GM23248 (cell line): ENCODE data around the gene RGS9. TPM values are rescaled to one million over a fixed set of nuclear protein-coding genes. Genes with fewer than 3 reads are reported as not detected.

Source experiments
- DNase-seq: peaks from one replicate; pipeline ENCODE4 v3.0.0-alpha.2; 2015
- H2AFZ ChIP-seq: fragments of 200-600 bp; sonication (generic); 2 replicates; pipeline ENCODE4 v1.6.1; 2016; ENCODE audit warnings: antibody characterized with exemption
- H3F3A ChIP-seq: fragments of 200-600 bp; sonication (generic); 2 replicates; pipeline ENCODE4 v1.6.1; 2016; ENCODE audit warnings: mild to moderate bottlenecking, antibody characterized with exemption, mixed run types; ENCODE audit not compliant: insufficient read depth
- H3K27ac ChIP-seq: fragments of 200-600 bp; sonication (generic); 2 replicates; pipeline ENCODE4 v1.5.1; 2016; ENCODE audit warnings: mild to moderate bottlenecking
- H3K27me3 ChIP-seq: fragments of 200-600 bp; sonication (generic); replicated peaks from 2 replicates; pipeline ENCODE4 v1.6.1; 2016; ENCODE audit warnings: mild to moderate bottlenecking; ENCODE audit not compliant: insufficient read depth
- H3K36me3 ChIP-seq: fragments of 200-600 bp; sonication (generic); 2 replicates; pipeline ENCODE4 v1.6.1; 2016; ENCODE audit warnings: low read depth, mild to moderate bottlenecking
- H3K4me1 ChIP-seq: fragments of 200-600 bp; sonication (generic); 2 replicates; pipeline ENCODE4 v1.6.1; 2016; ENCODE audit warnings: mild to moderate bottlenecking; ENCODE audit not compliant: insufficient read depth
- H3K4me2 ChIP-seq: fragments of 200-600 bp; sonication (generic); one replicate; pipeline ENCODE4 v1.6.1; 2016; ENCODE audit warnings: mild to moderate bottlenecking; ENCODE audit not compliant: unreplicated experiment
- H3K4me3 ChIP-seq: fragments of 200-600 bp; sonication (generic); 2 replicates; pipeline ENCODE4 v1.5.1; 2016; ENCODE audit warnings: mild to moderate bottlenecking
- H3K79me2 ChIP-seq: fragments of 200-600 bp; sonication (generic); 2 replicates; pipeline ENCODE4 v1.6.1; 2016; ENCODE audit warnings: mild to moderate bottlenecking; ENCODE audit not compliant: insufficient read depth
- H3K9ac ChIP-seq: fragments of 200-600 bp; sonication (generic); 2 replicates; pipeline ENCODE4 v1.6.1; 2016; ENCODE audit warnings: mild to moderate bottlenecking
- H3K9me2 ChIP-seq: fragments of 200-600 bp; sonication (generic); 2 replicates; pipeline ENCODE4 v1.6.1; 2016; ENCODE audit warnings: mixed run types, mild to moderate bottlenecking, moderate library complexity; ENCODE audit not compliant: insufficient read depth
- H3K9me3 ChIP-seq: fragments of 200-600 bp; sonication (generic); one replicate; pipeline ENCODE4 v1.6.1; 2017; ENCODE audit warnings: low read depth
- H4K20me1 ChIP-seq: fragments of 200-600 bp; sonication (generic); 2 replicates; pipeline ENCODE4 v1.6.0; 2016; ENCODE audit not compliant: insufficient read depth
- EZH2 ChIP-seq: fragments of 200-600 bp; sonication (generic); IDR thresholded peaks from 2 replicates; pipeline ENCODE4 v1.6.1; 2018; ENCODE audit warnings: antibody characterized with exemption, mild to moderate bottlenecking; ENCODE audit not compliant: insufficient read depth, poor library complexity, severe bottlenecking
- EZH2phosphoT487 ChIP-seq: fragments of 200-600 bp; sonication (generic); IDR thresholded peaks from 2 replicates; pipeline ENCODE4 v1.6.1; 2018; ENCODE audit warnings: antibody characterized with exemption, moderate library complexity, mild to moderate bottlenecking, low read depth; ENCODE audit not compliant: insufficient read depth
- WGBS, 2 experiments: methylation state at CpG; one replicate each; pipeline ENCODE4 v1.1.6; 2015 to 2017; ENCODE audit warnings: low lambda C conversion rate in 2 of 2, low coverage in 1 of 2; ENCODE audit errors: missing lambda C conversion rate in 2 of 2; 5-methylcytosine and 5-hydroxymethylcytosine counted together
- in situ Hi-C: fragments of 300-500 bp; cut with MboI; formaldehyde crosslinking; loops from 2 replicates; pipeline ENCODE4 v1.15.0; 2020
- polyA plus RNA-seq: library from polyadenylated mRNA; unstranded; fragments of >200 nt; fragmentation: Nextera tagmentation; extraction: Ambion mirVana; gene quantifications from 2 replicates; pipeline ENCODE4 v1.2.1, GENCODE V29; 2016
- total RNA-seq: library from RNA; depleted of rRNA; stranded (reverse); fragments of >200 nt; shearing (Covaris generic); gene quantifications from 2 replicates; pipeline ENCODE4 v1.2.3, GENCODE V29; 2014

The RGS9 gene
- total and polyA plus RNA-seq, 2 experiments from 2014 or later: 0.43 TPM; not detected in 1

DNA sequence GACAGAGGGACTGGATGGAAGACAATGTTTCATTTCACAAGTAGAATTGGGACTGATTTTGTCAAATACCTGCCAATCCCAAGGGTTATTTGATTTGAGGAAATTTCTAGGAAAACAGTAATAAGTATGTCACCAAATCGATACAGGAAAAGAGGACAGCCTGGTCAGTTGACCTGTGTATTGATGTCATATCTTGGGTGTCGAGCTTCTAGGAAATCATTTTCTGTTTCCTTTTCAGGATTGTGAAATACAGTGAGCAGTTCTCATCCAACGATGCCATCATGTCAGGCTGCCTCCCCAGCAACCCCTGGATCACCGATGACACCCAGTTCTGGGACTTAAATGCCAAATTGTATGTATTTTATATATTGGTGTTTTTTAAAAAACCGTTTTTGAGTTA, 56.1 kb downstream of the RGS9 start:
- DNase-seq: no peak

DNA sequence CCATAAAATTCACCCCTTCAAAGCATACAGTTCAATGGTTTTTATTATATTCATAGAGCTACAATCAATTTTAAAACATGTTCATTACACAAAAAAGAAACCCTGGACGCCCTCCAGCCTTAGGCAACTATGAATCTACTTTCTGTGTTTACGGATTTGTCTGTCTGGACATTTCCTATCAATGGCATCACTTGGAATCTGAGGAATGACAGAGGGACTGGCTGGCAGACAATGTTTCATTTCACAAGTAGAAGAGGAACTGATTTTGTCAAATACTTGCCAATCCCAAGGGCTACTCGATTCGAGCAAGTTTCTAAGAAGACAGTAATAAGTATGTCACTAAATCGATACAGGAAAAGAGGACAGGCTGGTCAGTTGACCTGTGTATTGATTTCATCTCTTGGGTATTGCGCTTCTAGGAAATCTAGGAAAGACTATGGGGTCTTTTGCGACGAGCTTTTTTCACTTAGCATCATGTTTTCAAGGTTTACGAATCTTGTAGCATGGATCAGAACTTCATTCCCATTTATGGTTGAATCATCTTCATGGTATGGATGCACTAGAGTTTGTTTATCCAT, 56.6 kb downstream of the RGS9 start:
- 81 to 86% methylated on average over 9 of the region's 9 CpGs for WGBS, 2 experiments
- in situ Hi-C loops: no loop called here
- Histone ChIP-seq H3K9me2 (no peaks in the 10 kb centered on the region), H3K9ac (no peak overlapping the region), H3K4me2 (no peak overlapping the region), H4K20me1 (no peaks in the 10 kb centered on the region; the same call in 1 of the 2 replicates), H3K4me1 (peaks cover 16% of the 10 kb centered on the region), H3K27ac (no peak overlapping the region), H3K9me3 (no peaks in the 10 kb centered on the region), H3K4me3 (no peak overlapping the region), H3K36me3 (no peaks in the 10 kb centered on the region), H2AFZ (no peak overlapping the region), H3K79me2 (no peaks in the 10 kb centered on the region), H3F3A (peaks cover 25% of the 10 kb centered on the region), H3K27me3 (no peaks in the 10 kb centered on the region)
- DNase-seq: no peak
- TF ChIP-seq EZH2phosphoT487 (no peak), EZH2 (no peak)

More for the DNA sequence above, 56.1 kb downstream of the RGS9 start:
- Histone ChIP-seq H3K4me3 (no peak overlapping the region), H3K9ac (no peak overlapping the region), H3K4me1 (peaks cover 16% of the 10 kb centered on the region), H3K9me2 (no peaks in the 10 kb centered on the region), H3K27me3 (no peaks in the 10 kb centered on the region), H3F3A (peaks cover 25% of the 10 kb centered on the region), H2AFZ (no peak overlapping the region), H3K36me3 (no peaks in the 10 kb centered on the region), H4K20me1 (no peaks in the 10 kb centered on the region; the same call in 1 of the 2 replicates), H3K9me3 (no peaks in the 10 kb centered on the region), H3K79me2 (no peaks in the 10 kb centered on the region), H3K27ac (no peak overlapping the region), H3K4me2 (no peak overlapping the region)
- TF ChIP-seq EZH2phosphoT487: no peak
- TF ChIP-seq EZH2: no peak
- 79 to 83% methylated on average over 5 of the region's 5 CpGs for WGBS, 2 experiments
- in situ Hi-C loops: no loop called here

GRCh38 chr17:65194670-65195334, 57.6 kb downstream of the RGS9 start:
- WGBS, 2 experiments: 87 to 89% methylated on average over 9 of the region's 9 CpGs
- Histone ChIP-seq H3F3A (peaks cover 25% of the 10 kb centered on the region), H3K9me2 (no peaks in the 10 kb centered on the region), H3K9me3 (no peaks in the 10 kb centered on the region), H3K27me3 (no peaks in the 10 kb centered on the region), H3K4me3 (no peak overlapping the region), H3K79me2 (no peaks in the 10 kb centered on the region), H3K27ac (no peak overlapping the region), H3K9ac (no peak overlapping the region), H4K20me1 (no peaks in the 10 kb centered on the region; the same call in 1 of the 2 replicates), H3K4me2 (no peak overlapping the region), H3K4me1 (peaks cover 16% of the 10 kb centered on the region), H2AFZ (no peak overlapping the region), H3K36me3 (no peaks in the 10 kb centered on the region)
- TF ChIP-seq EZH2: no peak
- TF ChIP-seq EZH2phosphoT487: no peak
- no peak for DNase-seq
- in situ Hi-C loops: no loop called here

- Histone ChIP-seq H3K4me1 (peaks cover 16% of the 10 kb centered on the region), H3F3A (peaks cover 22% of the 10 kb centered on the region), H3K4me2 (no peak overlapping the region), H3K4me3 (no peak overlapping the region), H4K20me1 (no peaks in the 10 kb centered on the region), H3K79me2 (no peaks in the 10 kb centered on the region), H3K9me3 (no peaks in the 10 kb centered on the region), H3K27me3 (no peaks in the 10 kb centered on the region), H3K36me3 (no peaks in the 10 kb centered on the region), H2AFZ (no peak overlapping the region), H3K9ac (no peak overlapping the region), H3K9me2 (no peaks in the 10 kb centered on the region), H3K27ac (no peak overlapping the region)
- TF ChIP-seq EZH2phosphoT487 (no peak), EZH2 (no peak)
- in situ Hi-C loops: no loop called here
- 69 to 72% methylated on average over 7 of the region's 7 CpGs for WGBS, 2 experiments
- DNase-seq: no peak
Measured at GRCh38 chr17:65195716-65196115, 58.5 kb downstream of the RGS9 start.
